Spleen (tissue), 13 donors: ENCODE data around the gene MYOM3. TPM values are rescaled to one million over a fixed set of nuclear protein-coding genes. Genes with fewer than 3 reads are reported as not detected.
A peak's percentile ranks its signal among the peaks of the same experiment; 100 is the strongest.

Experiments
- DNase-seq: peaks from one replicate; pipeline ENCODE4 v3.0.0-alpha.2; 2020
- H3K27ac ChIP-seq, 8 donors: fragments of 200-600 bp; sonication (generic) in 7 of 8; 1 replicate in 4 of 8; 2 replicates in 4 of 8; pipeline versions ENCODE4 v1.5.0 to v1.8.0; 2016 to 2021; ENCODE audit warnings: inconsistent platforms in 4 of 8, mild to moderate bottlenecking in 4 of 8, moderate library complexity in 1 of 8
- H3K27me3 ChIP-seq, 7 donors: fragments of 200-600 bp; sonication (generic) in 6 of 7; replicated peaks in 1 of 7; 1 replicate in 4 of 7; 2 replicates in 3 of 7; pipeline versions ENCODE4 v1.5.0 to v1.8.0; 2016 to 2021; ENCODE audit warnings: inconsistent platforms in 3 of 7, mild to moderate bottlenecking in 1 of 7
- H3K36me3 ChIP-seq, 6 donors: fragments of 200-600 bp; sonication (generic) in 5 of 6; 1 replicate in 4 of 6; 2 replicates in 2 of 6; pipeline versions ENCODE4 v1.5.0 to v1.8.0; 2016 to 2021; ENCODE audit warnings: inconsistent platforms in 2 of 6
- H3K4me1 ChIP-seq, 6 donors: fragments of 200-600 bp; sonication (generic) in 5 of 6; 1 replicate in 3 of 6; 2 replicates in 3 of 6; pipeline versions ENCODE4 v1.5.0 to v1.8.0; 2016 to 2021; ENCODE audit warnings: inconsistent platforms in 3 of 6
- H3K4me3 ChIP-seq, 8 donors: fragments of 200-600 bp; sonication (generic) in 7 of 8; 1 replicate in 4 of 8; 2 replicates in 4 of 8; pipeline versions ENCODE4 v1.5.0 to v1.8.0; 2016 to 2021; ENCODE audit warnings: inconsistent platforms in 4 of 8, mild to moderate bottlenecking in 4 of 8, moderate library complexity in 2 of 8
- H3K9me3 ChIP-seq, 8 donors: fragments of 200-600 bp; sonication (generic) in 7 of 8; 1 replicate in 4 of 8; 2 replicates in 4 of 8; pipeline versions ENCODE4 v1.5.0 to v1.8.0; 2016 to 2021; ENCODE audit warnings: inconsistent platforms in 4 of 8
- CTCF ChIP-seq, 11 experiments: fragments of 200-600 bp in 7 of 11; fragments of 450-650 bp in 4 of 11; sonication (generic) in 4 of 11; IDR thresholded peaks in 8 of 11; conservative IDR thresholded peaks in 3 of 11; 1 replicate in 7 of 11; 2 replicates in 4 of 11; pipeline versions ENCODE4 v1.4.0 to v1.8.0; 2016 to 2021; ENCODE audit warnings: antibody characterized with exemption in 11 of 11, inconsistent platforms in 4 of 11, mild to moderate bottlenecking in 1 of 11
- POLR2A ChIP-seq, 3 donors: fragments of 450-650 bp; IDR thresholded peaks; one replicate each; pipeline ENCODE4 v1.5.1; 2017; ENCODE audit warnings: antibody characterized with exemption in 3 of 3, mild to moderate bottlenecking in 1 of 3
- POLR2AphosphoS5 ChIP-seq, 3 donors: sonication (generic); formaldehyde crosslinking; IDR thresholded peaks; one replicate each; pipeline ENCODE4 v1.5.1; 2017; ENCODE audit warnings: antibody characterized with exemption in 3 of 3
- WGBS, 5 donors: extraction: QIAGEN DNeasy Blood & Tissue Kit in 3 of 5; methylation state at CpG; one replicate each; pipeline versions ENCODE4 v1.1.5 to v1.1.7; 2013 to 2018; 5-methylcytosine and 5-hydroxymethylcytosine counted together
- intact Hi-C: fragments of 100-400 bp; cut with DNase I; formaldehyde crosslinking; loops from one replicate; pipeline ENCODE4 v1.15.0; 2023; ENCODE audit warnings: low total_unique reads
- long read RNA-seq, 2 donors: transcript quantifications; one replicate each; lab custom pipeline, GENCODE V29; 2026
- polyA plus RNA-seq, 3 donors: library from polyadenylated mRNA; stranded (reverse); fragments of 200-250 nt; gene quantifications; one replicate each; pipeline ENCODE4 v1.2.1, GENCODE V29; 2013
- total RNA-seq, 7 donors: library from RNA; depleted of rRNA in 3 of 7; stranded (reverse); fragments of >200 nt in 3 of 7; fragmentation: NEBNext Ultra II Directional in 4 of 7; extraction: Animal tissue kit (Norgen Biotek cat#: 25700) in 4 of 7; gene quantifications; one replicate each; pipeline versions ENCODE4 v1.1.0 to v1.2.1, GENCODE V29; 2016 to 2021
- donor health status: healthy with polysubstance abuse.
- donor health status: DM: no; HTN: no; CAD: no; lungs with moderate emphysema.
- donor health status: DM: no; HTN: no; CAD: no.
- donor health status: Bipolar disorder and iron deficiency.
- donor health status: healthy.
- donor health status: DM: no; HTN: no; CAD: no.
- donor health status: DM: yes; HTN: yes; CAD: no.

Gene MYOM3
- total RNA-seq (not detected), polyA plus RNA-seq (under 1 TPM; 0.02 to 0.06 (median 0.06) TPM)
- long read RNA-seq, donor 1 = 0 reads
- long read RNA-seq, donor 2 = 0 reads

GRCh38 chr1:24111996-24112779 is at the start of gene MYOM3:
MYOM3 (minus strand) TSS chr1:24112135; CDS start chr1:24108636, 3,499 bp downstream.
- 29 to 39% (median 36%) methylated on average over 20 to 27 of the region's 27 CpGs for WGBS, 5 donors
- intact Hi-C loops = no loop called here
- no peaks in the 10 kb centered on the region for H3K9me3 ChIP-seq
- DNase-seq = peak; percentile 83
- TF ChIP-seq POLR2AphosphoS5 (IDR thresholded peaks at IDR 0.05) (no peak), CTCF (IDR thresholded peaks at IDR 0.05 in 8 of 11, conservative IDR thresholded peaks at IDR 0.05 in 3 of 11) (peak in 3 of 11 experiments; percentile 15 to 38 (median 36))
- no peaks in the 10 kb centered on the region for H3K36me3 ChIP-seq
- peak within 1 kb of the TSS in 1 of 8 donors; percentile 20 for H3K4me3 ChIP-seq
- peaks cover 0 to 12% (median 4%) of the 10 kb centered on the region in 6 donors for H3K4me1 ChIP-seq
- peaks cover 0 to 65% (median 0%) of the 10 kb centered on the region in 7 donors for H3K27me3 ChIP-seq
- no peak within 1 kb of the TSS for H3K27ac ChIP-seq

GRCh38 chr1:24161270-24161669 is 49.3 kb upstream of the MYOM3 start:
- TF ChIP-seq POLR2AphosphoS5 (IDR thresholded peaks at IDR 0.05) (no peak), POLR2A (IDR thresholded peaks at IDR 0.05) (no peak), CTCF (IDR thresholded peaks at IDR 0.05 in 8 of 11, conservative IDR thresholded peaks at IDR 0.05 in 3 of 11) (no peak)
- WGBS, 5 donors = 81 to 97% (median 87%) methylated on average over 4 of the region's 4 CpGs

GRCh38 chr1:24159366-24159765 is 47.4 kb upstream of the MYOM3 start:
- no peaks in the 10 kb centered on the region for H3K4me1 ChIP-seq
- no peaks in the 10 kb centered on the region for H3K9me3 ChIP-seq
- 82 to 91% (median 86%) methylated on average over 5 of the region's 5 CpGs for WGBS, 5 donors
- no peaks in the 10 kb centered on the region for H3K27me3 ChIP-seq
- DNase-seq = no peak
- intact Hi-C loops = no loop called here
- H3K4me3 ChIP-seq = no peak overlapping the region
- H3K27ac ChIP-seq = no peak overlapping the region
- peaks cover 0 to 59% (median 10%) of the 10 kb centered on the region in 6 donors for H3K36me3 ChIP-seq
- TF ChIP-seq POLR2AphosphoS5 (IDR thresholded peaks at IDR 0.05) = no peak
- TF ChIP-seq POLR2A (IDR thresholded peaks at IDR 0.05) = no peak
- TF ChIP-seq CTCF (IDR thresholded peaks at IDR 0.05 in 8 of 11, conservative IDR thresholded peaks at IDR 0.05 in 3 of 11) = no peak

More at GRCh38 chr1:24161270-24161669, 49.3 kb upstream of the MYOM3 start:
- Histone ChIP-seq H3K9me3 (no peaks in the 10 kb centered on the region), H3K27ac (no peak overlapping the region), H3K4me1 (no peaks in the 10 kb centered on the region), H3K36me3 (peaks cover 0 to 77% (median 12%) of the 10 kb centered on the region in 6 donors), H3K4me3 (no peak overlapping the region), H3K27me3 (no peaks in the 10 kb centered on the region)
- DNase-seq = no peak
- intact Hi-C loops = no loop called here

- DNase-seq = no peak
- 81 to 96% (median 84%) methylated on average over 5 to 6 of the region's 6 CpGs for WGBS, 5 donors
Measured at GRCh38 chr1:24157918-24158481, 46.1 kb upstream of the MYOM3 start.

More at GRCh38 chr1:24157918-24158481, 46.1 kb upstream of the MYOM3 start:
- H3K9me3 ChIP-seq = no peaks in the 10 kb centered on the region
- no peak overlapping the region for H3K4me3 ChIP-seq
- intact Hi-C loops = no loop called here
- H3K36me3 ChIP-seq = peaks cover 0 to 56% (median 10%) of the 10 kb centered on the region in 6 donors
- no peak overlapping the region for H3K27ac ChIP-seq
- TF ChIP-seq POLR2A (IDR thresholded peaks at IDR 0.05) (no peak), CTCF (IDR thresholded peaks at IDR 0.05 in 8 of 11, conservative IDR thresholded peaks at IDR 0.05 in 3 of 11) (no peak), POLR2AphosphoS5 (IDR thresholded peaks at IDR 0.05) (no peak)
- H3K27me3 ChIP-seq = peaks cover 0 to 2% (median 0%) of the 10 kb centered on the region in 7 donors
- no peaks in the 10 kb centered on the region for H3K4me1 ChIP-seq
